Activated T-helper 9 cell treated with anti-CD3 and anti-CD28 coated beads, Interleukin-2, amount 50 U/mL, for 16 hours (primary cell): ENCODE measurements around the gene TSPAN16.
"Not testable (repeated sequence)": the region's sequence is repeated elsewhere in the genome, so short reads cannot be mapped to it uniquely, and the experiment has no call there.

Experiments used
- DNase-seq: peaks from one replicate; pipeline ENCODE4 v3.0.0-alpha.2; 2020; ENCODE audit warnings: low read depth

Gene TSPAN16

DNA sequence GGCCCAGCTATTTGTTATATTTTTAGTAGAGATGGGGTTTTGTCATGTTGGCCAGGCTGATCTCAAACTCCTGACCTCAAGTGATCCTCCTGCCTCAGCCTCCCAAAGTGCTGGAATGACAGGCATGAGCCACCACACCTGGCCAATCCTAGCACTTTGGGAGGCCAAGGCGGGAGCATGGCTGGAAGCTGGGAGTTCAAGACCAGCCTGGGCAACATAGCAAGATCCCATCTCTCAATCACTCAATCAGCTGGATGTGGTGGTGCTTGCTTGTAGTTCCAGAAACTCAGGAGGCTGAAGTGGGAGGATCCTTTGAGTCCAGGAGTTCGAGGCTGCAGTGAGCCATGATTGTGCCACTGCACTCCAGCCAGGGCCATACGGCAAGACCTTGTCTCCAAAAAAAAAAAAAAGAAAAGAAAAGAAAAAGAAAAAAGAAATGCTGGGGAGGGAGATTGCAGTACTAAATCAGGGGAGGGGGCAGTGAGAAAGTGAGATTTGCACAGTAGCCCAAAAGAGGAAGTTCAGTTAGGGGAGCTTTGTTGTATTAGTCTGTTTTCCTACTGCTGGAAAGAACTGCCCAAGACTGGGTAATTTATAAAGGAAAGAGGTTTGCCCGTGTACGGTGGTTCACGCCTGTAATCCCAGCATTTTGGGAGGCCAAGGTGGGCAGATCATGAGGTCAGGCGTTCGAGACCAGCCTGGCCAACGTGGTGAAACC is 24.5 kb downstream of the TSPAN16 start:
- DNase-seq, result not testable (repeated sequence)

DNA sequence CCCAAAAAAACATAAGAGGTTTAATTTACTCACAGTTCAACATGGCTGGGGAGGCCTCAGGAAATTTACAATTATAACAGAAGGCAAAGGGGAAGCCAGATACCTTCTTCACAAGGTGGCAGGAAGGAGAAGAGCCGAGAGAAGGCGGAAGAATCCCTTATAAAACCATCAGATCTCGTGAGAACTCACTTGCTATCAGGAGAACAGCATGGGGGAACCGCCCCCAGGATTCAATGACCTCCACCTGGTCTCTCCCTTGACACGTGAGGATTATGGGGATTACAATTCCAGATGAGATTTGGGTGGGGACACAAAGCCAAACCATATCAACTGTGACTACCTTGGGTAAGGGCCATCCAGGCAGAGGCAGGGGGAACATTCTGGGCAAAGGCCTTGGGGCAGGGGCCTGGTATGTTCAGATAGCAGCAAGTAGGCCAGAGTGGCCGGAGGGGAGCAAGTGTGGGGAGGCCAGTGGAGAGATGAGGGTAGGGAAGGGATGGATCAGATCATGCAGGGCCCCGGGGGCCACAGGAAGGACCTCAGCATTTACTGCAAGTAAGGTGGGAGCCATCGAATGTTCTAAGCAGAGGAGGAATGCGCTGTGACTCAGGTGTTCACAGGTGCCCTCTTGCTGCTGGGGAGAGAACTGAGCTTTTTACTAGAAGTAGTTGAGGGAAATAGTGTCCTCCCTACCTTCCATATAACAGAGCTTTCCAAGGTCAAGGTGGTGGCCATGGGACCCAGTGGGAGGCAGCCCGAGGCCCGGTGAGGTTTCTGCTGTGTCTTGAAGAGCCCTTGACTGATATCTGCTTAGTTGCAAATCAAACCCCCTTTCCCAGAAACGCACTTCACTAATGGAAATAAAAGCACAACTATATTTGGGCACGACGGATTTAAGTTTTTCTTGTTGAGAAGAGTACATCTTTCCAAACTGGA is 25.5 kb downstream of the TSPAN16 start:
- no peak for DNase-seq

DNA sequence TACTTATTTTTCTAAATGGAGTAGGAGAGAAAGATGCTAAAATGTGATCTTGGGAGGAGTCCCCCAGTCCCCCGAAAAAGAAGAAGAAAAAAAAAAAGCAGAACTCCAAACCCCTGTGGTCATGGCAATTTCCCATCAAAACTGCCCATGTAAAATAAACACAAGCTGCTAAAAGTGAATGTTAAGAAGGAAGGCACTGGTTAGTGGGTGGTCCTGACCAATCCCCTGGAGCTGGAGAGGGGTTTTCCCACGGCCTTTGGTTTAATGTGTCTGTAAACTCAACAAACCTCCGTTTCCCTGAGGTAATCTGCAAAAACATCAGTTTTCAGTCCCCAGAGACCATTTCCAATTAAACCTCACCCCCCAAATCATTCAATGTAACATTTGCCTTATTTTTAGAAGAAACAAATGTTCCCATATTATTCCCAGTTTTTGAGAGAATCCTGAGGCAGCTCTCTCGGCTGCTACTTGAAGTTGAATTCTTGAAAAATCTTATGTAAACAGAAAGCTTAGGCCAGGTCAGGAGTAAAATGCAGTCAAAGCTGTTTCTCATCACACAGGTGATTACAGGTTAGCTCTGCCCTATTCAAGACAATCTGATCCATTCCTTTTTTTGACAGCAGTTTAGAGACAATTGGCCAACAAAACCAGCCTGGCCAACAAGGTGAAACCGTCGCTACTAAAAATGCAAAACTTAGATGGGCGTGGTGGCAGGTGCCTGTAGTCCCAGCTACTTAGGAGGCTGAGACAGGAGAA is 26.5 kb downstream of the TSPAN16 start:
- DNase-seq, result no peak

- no peak for DNase-seq
Observed at GRCh38 chr19:11323601-11324078, 27.7 kb downstream of the TSPAN16 start.

GRCh38 chr19:11324079-11324661 is 28.2 kb downstream of the TSPAN16 start:
- no peak for DNase-seq

- no peak for DNase-seq
Observed at GRCh38 chr19:11324748-11325389, 28.9 kb downstream of the TSPAN16 start.

DNA sequence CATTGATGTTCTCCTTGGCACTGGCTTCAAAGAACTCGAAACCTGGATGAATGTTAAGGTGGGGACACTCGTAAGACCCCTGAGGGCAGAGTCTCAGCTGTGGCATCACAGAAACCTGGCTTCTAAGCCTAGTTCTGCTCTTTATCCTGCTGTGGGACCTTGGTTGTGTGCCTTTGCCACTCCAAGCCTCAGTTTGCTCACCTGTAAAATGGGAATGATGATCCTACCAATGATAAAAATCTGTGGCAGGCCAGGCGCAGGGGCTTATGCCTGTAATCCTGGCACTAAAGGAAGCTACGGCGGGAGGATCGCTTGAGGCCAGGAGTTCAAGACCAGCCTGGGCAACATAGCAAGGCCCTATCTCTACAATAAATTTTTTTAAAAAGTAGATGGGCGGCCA is 29.6 kb downstream of the TSPAN16 start:
- DNase-seq, result no peak

GRCh38 chr19:11330127-11330526 is 34.2 kb downstream of the TSPAN16 start:
- DNase-seq, result no peak

DNA sequence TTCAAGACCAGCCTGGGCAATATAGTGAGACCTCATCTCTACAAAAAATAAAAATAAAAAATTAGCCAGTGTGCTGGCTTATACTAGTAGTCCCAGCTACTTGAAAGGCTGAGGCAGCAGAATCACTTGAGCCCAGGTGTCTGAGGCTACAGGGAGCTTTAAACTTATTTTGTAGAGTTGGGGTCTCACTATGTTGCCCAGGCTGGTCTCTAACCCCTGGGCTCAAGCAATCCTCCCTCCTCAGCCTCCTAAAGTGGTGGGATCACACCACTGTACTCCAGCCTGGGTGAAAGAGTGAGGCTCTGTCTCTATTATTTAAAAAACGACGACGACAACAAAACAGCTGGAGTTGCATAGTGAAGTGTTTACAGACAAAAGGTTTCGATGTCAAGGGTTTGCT is 35.5 kb downstream of the TSPAN16 start:
- no peak for DNase-seq

GRCh38 chr19:11332822-11333221 is 36.9 kb downstream of the TSPAN16 start:
- no peak for DNase-seq

DNA sequence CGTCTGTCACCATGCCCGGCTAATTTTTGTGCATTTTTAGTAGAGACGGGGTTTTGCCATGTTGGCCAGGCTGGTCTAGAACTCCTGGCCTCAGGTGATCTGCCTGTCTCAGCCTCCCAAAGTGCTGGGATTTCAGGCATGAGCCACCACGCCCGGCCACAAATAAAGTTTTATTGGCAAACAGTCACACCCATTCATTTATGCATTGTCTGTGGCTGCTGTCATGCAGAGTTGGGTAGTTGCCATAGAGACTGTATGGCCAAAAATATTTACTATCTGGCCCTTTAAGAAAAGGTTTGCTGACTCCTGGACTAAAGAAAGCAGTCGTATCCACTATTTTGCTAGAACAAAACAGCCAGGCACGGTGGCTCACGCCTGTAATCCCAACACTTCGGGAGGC is 37.9 kb downstream of the TSPAN16 start:
- DNase-seq, result not testable (repeated sequence)

- no peak for DNase-seq
Observed at GRCh38 chr19:11335449-11336146, 39.6 kb downstream of the TSPAN16 start.

- DNase-seq, result no peak
Observed at GRCh38 chr19:11337080-11337479, 41.1 kb downstream of the TSPAN16 start.

GRCh38 chr19:11338121-11338520 is 42.2 kb downstream of the TSPAN16 start:
- no peak for DNase-seq

DNA sequence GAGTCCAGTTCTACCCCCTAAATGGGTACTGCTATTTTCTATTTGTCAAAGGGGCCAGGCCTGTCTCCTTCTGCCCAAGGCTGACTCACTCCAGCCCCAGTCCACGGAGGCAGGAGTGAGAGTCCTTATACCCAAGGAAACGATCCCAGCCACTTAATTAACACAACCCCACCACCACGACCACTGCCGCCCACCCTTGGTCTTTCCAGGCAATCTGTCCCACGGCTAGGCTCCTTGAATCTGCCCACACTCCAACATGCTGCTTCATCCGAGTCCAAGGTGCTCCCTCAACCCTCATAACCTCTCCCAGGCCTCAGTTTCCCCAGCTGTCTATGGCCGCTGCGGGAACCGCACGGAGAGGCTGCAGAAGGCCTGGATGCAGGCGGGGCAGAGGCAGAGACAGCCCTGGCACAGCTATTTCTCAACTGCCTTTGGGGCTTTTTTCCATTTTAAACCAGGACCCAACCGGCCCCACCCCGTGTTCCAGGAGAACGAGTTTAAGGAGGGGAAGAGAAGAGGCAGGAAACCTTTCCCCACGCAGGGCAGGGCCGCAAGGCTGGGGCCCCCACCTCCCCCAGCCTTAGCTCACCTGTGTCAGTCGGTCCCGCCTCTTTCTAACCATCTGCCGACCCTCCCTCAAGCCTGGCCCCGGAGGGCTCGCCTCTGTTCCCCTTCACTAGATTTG is 42.8 kb downstream of the TSPAN16 start:
- no peak for DNase-seq

GRCh38 chr19:11339254-11340098 is 43.5 kb downstream of the TSPAN16 start, which contains the start of gene RAB3D:
TSS of gene RAB3D (minus strand) at chr19:11339657. CDS start at chr19:11337399, 2,258 bp downstream.
- peak; percentile 60 for DNase-seq

DNA sequence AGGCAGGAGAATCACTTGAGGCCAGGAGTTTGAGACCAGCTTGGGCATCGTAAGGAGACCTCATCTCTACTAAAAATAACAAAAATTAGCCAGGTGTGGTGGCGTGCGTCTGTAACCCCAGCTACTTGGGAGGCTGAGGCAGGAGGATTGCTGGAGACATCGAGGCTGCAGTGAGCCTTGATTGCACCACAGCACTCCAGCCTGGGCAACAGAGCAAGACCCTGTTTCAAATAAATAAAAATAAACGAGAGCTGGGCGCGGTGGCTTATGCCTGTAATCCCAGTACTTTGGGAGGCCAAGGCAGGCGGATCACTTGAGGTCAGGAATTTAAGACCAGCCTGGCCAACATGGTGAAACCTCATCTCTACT is 44.1 kb downstream of the TSPAN16 start:
- DNase-seq, result not testable (repeated sequence)

GRCh38 chr19:11342429-11342828 is 46.5 kb downstream of the TSPAN16 start:
- no peak for DNase-seq

DNA sequence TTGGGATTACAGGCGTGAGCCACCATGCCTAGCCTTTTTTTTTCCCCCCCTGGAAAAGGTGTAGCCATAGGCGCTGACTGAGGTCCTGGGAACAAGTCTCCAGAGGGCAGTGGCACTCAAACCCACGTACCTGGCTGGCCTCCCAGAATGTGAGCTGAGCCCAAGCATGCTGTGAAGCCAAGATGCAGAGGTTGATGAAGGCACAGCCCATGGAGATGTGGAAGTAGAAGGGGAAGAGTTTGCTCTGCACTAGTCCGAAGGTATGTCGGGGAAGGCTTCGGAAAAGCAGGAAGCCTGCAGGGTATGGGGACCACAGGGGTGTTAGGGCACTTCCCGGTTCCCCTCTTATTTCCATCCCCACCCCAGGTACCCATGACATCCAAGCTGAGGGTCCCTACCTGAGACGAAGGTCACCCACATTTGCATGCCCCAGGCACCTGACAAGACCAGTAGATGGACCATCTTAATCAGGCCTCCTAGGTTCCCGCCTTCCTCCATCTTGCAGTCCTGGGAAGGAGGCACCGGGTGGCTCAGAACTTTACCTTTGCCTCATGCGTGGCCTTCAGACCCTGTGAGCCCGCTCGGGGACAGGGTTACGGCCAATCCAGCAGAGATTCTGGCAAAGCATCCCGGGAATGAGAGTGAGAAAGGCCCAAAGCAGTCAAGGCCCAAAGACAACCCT is 49.3 kb downstream of the TSPAN16 start:
- no peak for DNase-seq
